ENCODE measurements around the gene ST6GALNAC3.

Gene ST6GALNAC3

GRCh38 chr1:76615253-76616035 is 540.9 kb downstream of the ST6GALNAC3 start:
- no peak for TF ChIP-seq CTCF (IDR thresholded peaks at IDR 0.05)
- no peak for TF ChIP-seq ZFX (IDR thresholded peaks at IDR 0.05; ENCODE audit: borderline replicate concordance)
- H3K27ac ChIP-seq, result no peak overlapping the region

DNA sequence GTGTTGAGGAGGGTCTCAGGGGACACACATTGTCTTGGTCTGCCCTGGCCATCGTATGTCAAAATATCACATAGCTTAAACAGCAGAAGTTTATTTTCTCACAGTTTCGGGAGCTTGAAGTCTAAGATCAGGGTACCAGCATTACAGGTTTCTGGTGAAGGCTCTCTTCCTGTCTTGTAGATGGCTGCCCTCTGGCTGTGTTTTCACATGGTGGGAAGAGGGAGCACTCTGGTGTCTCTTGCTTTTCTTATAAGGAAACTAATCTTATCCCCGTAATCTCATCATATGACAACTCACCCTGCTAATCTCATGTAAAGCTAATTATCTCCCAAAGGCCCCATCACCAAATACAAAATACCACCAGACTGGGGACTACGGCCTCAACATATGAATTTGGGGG is 545.8 kb downstream of the ST6GALNAC3 start:
- TF ChIP-seq CTCF (IDR thresholded peaks at IDR 0.05) (no peak), ZFX (IDR thresholded peaks at IDR 0.05; ENCODE audit: borderline replicate concordance) (no peak)
- H3K27ac ChIP-seq, result no peak overlapping the region

GRCh38 chr1:76622774-76623528 is 548.4 kb downstream of the ST6GALNAC3 start:
- TF ChIP-seq CTCF (IDR thresholded peaks at IDR 0.05) (no peak), ZFX (IDR thresholded peaks at IDR 0.05; ENCODE audit: borderline replicate concordance) (no peak)
- no peak overlapping the region for H3K27ac ChIP-seq

DNA sequence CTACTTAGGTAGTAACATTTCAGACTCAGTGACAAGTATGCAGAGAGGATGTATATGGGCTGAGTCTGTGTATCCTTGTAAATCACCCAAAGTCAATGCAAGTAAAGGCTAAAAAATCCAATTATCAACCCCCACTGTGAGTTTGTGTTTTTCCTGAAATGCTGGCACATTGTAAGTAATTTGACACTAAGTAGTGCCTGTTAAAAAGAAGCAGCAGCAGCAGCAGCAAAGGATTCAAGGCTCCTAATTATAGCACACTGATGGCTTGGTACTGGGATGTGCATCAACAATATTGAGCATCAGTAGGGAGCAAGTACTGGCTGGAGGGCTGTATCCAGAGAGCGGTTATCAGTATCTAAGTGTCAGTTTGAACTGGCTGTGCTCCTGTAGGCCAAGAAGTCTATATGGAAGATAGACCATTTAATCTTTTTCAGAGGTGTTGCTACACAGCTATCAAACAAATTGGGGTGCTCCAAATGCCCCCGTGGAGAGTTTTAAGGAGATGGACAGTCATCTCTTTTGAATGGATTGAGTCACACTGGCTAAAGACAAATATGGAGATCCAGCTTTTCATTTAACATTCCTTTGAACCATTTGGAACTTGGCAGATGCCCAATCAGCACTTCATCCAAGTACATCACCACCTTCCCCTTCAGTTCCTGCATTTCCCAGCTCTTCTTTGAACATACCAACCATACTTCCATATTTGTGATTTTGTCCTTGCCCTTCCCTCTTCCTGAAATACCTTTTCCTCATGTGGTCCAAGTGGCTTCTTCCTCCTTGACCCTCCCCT is 551.5 kb downstream of the ST6GALNAC3 start:
- TF ChIP-seq CTCF (IDR thresholded peaks at IDR 0.05), result no peak
- no peak for TF ChIP-seq ZFX (IDR thresholded peaks at IDR 0.05; ENCODE audit: borderline replicate concordance)
- H3K27ac ChIP-seq, result no peak overlapping the region

- TF ChIP-seq ZFX (IDR thresholded peaks at IDR 0.05; ENCODE audit: borderline replicate concordance) (no peak), CTCF (IDR thresholded peaks at IDR 0.05) (no peak)
- H3K27ac ChIP-seq, result no peak overlapping the region
These were observed 553.0 kb downstream of the ST6GALNAC3 start for GRCh38 chr1:76627498-76627897.

- no peak overlapping the region for H3K27ac ChIP-seq
- TF ChIP-seq CTCF (IDR thresholded peaks at IDR 0.05) (no peak), ZFX (IDR thresholded peaks at IDR 0.05; ENCODE audit: borderline replicate concordance) (no peak)
These were observed 553.4 kb downstream of the ST6GALNAC3 start for GRCh38 chr1:76627901-76628300.

All from 22Rv1 (cell line).